SK-N-SH treated with all-trans-retinoic acid at 6 μM for 48 hours (cell line): ENCODE results near the gene NKX2-3.

Source experiments
- BACH2 ChIP-seq: fragments of 250-450 bp; sonication (Bioruptor Pico); IDR thresholded peaks from 2 replicates; pipeline ENCODE4 v1.9.0; 2021; ENCODE audit warnings: mild to moderate bottlenecking, borderline replicate concordance
- CREB5 ChIP-seq: fragments of 250-450 bp; sonication (Bioruptor Pico); IDR thresholded peaks from 2 replicates; pipeline ENCODE4 v1.5.1; 2020; ENCODE audit warnings: low read depth, mild to moderate bottlenecking, moderate library complexity
- CSDC2 ChIP-seq: fragments of 250-450 bp; sonication (Bioruptor Pico); IDR thresholded peaks from 2 replicates; pipeline ENCODE4 v1.5.0; 2020; ENCODE audit warnings: mild to moderate bottlenecking, moderate library complexity
- GLIS3 ChIP-seq: fragments of 250-450 bp; sonication (Bioruptor Pico); IDR thresholded peaks from 2 replicates; pipeline ENCODE4 v1.5.0; 2020; ENCODE audit warnings: mild to moderate bottlenecking, moderate library complexity
- PATZ1 ChIP-seq: fragments of 250-450 bp; sonication (Bioruptor Pico); IDR thresholded peaks from 2 replicates; pipeline ENCODE4 v1.8.0; 2020; ENCODE audit warnings: mild to moderate bottlenecking, moderate library complexity, borderline replicate concordance
- TCF4 ChIP-seq: fragments of 250-450 bp; sonication (Bioruptor Pico); IDR thresholded peaks from 2 replicates; pipeline ENCODE4 v1.8.0; 2021; ENCODE audit warnings: mild to moderate bottlenecking, moderate library complexity, borderline replicate concordance

GRCh38 chr10:99537989-99538917, 5.5 kb downstream of the NKX2-3 start:
- TF ChIP-seq CREB5 (CRISPR knock-in tag) (no peak), PATZ1 (CRISPR knock-in tag) (no peak), BACH2 (CRISPR knock-in tag) (no peak), CSDC2 (no peak), TCF4 (CRISPR knock-in tag) (no peak), GLIS3 (CRISPR knock-in tag) (no peak)
